GM23248 (cell line): Measurements from ENCODE around the gene GNLY.

ENCODE experiments used
- EZH2 ChIP-seq: fragments of 200-600 bp; sonication (generic); IDR thresholded peaks from 2 replicates; pipeline ENCODE4 v1.6.1; 2018; ENCODE audit warnings: antibody characterized with exemption, mild to moderate bottlenecking; ENCODE audit not compliant: insufficient read depth, poor library complexity, severe bottlenecking
- EZH2phosphoT487 ChIP-seq: fragments of 200-600 bp; sonication (generic); IDR thresholded peaks from 2 replicates; pipeline ENCODE4 v1.6.1; 2018; ENCODE audit warnings: antibody characterized with exemption, moderate library complexity, mild to moderate bottlenecking, low read depth; ENCODE audit not compliant: insufficient read depth

GRCh38 chr2:85741211-85741832 lies 47.2 kb downstream of the GNLY start:
- no peak for TF ChIP-seq EZH2phosphoT487
- no peak for TF ChIP-seq EZH2
